ENCODE measurements around the gene SETD9.
A peak's percentile ranks its signal among the peaks of the same experiment; 100 is the strongest.

SETD9 gene, protein sequence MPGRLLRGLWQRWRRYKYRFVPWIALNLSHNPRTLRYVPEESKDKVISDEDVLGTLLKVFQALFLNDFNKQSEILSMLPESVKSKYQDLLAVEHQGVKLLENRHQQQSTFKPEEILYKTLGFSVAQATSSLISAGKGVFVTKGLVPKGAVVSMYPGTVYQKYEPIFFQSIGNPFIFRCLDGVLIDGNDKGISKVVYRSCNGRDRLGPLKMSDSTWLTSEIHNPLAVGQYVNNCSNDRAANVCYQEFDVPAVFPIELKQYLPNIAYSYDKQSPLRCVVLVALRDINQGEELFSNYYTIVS
- 2.5 to 9.6 (median 6.1) reads per million in 18 experiments for total RNA-seq

DNA sequence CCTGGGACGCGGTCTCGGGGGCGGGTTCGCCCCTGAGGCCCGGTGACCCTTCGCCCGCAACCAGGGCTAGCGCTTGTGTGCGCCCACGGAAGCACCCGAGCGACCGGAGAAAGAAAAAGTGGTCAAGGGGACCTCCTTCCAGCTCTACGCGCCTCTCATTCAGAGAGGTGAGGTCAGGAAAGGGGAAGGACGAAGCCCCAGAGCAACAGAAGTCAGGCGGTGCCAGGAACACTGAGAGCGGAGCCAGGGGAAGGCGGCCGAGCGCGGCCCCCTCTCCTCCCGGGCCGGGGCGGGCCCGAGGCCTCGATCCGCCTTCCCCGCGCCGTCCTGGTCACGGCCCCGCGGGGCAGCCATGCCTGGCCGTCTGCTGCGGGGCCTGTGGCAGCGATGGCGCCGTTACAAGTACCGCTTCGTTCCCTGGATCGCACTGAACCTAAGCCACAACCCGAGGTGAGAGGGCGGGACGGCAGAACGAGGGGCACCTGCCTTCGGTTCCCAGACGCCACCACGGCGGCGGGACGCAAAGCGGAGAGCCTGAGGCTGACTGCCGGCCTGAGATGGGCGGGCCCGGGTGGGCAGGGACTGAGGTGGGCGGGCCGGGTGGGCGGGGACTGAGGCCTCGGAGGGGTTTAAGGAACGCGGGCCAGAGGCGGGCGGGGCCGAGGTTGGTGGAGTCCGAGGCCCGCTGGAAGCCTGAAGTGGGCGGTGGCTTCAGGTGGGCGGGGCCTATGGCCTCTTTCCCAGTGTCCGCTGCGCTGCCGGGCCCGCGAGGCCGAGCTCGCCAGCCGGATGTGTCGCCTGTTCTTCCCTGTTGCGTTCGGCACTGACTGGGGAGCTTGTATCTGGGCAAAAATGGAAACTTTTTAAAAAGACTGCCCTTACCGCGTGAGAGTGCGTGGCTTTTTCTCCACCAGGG is at the start of gene SETD9:
TSS of gene SETD9 (plus strand) at position 303 of the 916 bp plus-strand sequence. CDS start at position 353, 50 bp downstream.
- peak; percentile 98 to 99 for DNase-seq

DNA sequence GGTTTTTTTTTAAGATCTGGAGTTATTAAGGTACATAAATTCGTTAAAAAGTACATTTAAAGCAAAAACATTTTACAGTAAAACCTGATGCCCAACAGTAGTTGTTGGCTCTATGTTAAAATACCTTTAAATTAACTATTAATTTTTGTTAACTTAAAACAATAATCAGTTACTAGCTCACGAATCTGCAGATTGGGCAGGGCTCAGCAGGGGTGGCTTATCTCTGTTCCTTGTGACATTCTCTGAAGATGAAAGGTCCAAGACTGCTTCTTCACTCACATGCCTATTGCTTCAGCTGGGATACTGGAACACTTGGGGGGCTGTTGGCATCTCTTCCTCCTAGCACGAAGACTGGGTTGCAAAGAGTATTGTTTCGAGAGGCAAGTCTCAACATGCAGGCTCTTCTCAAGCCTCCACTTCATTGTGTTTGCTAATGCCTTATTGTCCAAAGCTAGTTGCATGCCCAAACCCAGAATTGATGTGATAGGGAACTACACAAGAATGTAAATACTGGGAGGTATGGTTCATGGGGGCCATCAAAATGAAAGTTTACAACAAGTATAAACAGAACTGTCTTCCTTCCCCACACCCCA is 47.4 kb upstream of the SETD9 start:
- no peak for DNase-seq

DNA sequence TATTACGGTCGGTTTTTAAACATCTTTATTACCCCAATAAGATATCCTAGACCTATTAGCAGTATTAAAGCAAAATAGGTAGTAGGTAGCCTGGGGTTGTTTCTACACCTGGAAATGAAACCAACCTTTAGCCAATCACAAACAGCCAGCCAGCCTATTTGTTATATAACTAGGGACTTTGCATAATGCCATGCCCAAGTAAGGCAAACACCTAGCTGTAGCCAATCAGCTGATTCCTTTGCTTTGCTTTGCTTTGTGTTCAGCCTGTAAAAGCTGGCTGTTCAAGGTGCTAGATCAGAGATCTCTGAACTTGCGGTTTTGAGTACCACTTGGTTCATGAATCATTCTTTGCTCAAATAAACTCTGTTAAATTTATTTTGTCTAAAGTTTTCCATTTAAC is 46.5 kb upstream of the SETD9 start:
- no peak for DNase-seq

DNA sequence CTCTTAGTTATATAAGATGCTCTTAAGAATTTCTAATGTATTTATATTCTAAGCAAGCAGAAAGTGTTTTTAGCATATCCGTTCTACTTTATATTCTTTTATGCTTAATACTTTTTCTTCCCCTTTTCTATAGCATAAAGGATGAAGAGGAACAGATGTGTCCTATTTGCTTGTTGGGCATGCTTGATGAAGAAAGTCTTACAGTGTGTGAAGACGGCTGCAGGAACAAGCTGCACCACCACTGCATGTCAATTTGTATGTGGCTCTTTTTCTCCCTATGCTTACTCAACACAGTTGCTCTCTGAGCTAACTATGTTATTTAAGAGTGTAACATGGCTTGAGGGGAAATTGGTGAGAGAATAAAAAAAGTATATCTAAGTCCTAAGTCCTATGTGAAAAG is 37.6 kb upstream of the SETD9 start:
- no peak for DNase-seq

DNA sequence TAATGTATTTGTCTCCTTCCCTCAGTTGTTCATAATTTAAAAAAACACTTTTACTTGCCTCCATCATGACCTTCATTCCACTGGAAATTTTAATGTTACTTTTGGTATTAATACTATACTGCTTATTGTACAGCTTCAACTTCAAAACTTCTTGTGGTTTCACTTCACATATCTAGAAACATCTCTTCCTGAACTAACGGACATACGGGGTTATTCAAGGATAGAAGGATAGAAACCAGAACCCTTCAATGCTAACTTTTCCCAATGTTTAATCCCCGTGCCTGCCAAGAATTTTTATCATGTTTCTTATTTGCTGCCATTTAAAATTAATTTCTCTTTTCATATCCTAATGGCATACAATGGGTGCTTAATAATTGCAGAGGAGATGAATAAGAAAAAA is 36.3 kb upstream of the SETD9 start:
- no peak for DNase-seq

DNA sequence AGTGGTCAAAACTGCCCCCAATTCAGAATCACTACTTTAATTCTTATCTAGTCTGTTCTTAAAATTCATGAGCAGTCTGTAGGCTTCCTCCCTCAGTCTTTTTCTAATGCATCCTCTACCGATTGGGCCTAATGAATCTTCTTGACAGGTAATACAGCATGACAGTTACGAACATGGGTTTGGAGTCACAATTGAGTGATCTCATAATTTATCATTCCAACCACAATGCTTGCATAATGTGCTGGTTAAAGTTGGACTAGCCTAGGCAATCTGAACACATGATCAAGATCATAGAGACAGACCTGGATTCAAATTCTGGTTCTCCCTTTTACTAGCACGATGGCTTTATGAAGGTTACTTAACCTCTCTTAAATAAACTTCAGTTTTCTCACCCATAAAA is 33.1 kb upstream of the SETD9 start:
- DNase-seq = peak; percentile 56 to 69

DNA sequence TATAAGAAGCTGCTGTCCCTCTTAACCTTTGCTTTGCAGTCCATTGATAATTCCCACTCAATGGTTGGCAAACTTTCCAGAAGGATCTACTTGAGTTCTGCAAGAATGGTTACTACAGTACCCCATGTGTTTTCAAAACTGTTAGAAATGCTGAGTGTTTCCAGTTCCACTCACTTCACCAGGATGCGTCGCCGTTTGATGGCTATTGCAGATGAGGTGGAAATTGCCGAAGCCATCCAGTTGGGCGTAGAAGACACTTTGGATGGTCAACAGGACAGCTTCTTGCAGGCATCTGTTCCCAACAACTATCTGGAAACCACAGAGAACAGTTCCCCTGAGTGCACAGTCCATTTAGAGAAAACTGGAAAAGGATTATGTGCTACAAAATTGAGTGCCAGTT is 27.8 kb upstream of the SETD9 start:
- no peak for DNase-seq

DNA sequence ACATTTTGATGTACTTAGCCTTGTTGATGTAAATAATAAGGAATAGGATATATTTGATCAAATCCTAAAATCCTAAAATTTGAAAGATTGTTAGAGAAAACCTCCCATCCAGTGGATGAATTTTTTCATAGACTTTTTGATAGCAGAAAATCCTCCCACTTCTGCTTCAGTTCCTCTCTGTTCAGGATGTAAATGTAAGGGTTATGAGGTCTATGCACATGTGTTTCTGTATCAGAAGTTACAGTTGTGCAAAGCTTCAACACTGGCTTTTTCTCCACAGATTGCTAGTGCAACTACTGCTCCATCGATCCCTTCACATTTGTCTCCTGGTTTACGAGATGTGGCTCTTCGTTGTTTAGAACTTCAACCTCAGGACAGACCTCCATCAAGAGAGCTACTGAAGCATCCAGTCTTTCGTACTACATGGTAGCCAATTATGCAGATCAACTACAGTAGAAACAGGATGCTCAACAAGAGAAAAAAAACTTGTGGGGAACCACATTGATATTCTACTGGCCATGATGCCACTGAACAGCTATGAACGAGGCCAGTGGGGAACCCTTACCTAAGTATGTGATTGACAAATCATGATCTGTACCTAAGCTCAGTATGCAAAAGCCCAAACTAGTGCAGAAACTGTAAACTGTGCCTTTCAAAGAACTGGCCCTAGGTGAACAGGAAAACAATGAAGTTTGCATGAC is 16.0 kb upstream of the SETD9 start:
- no peak for DNase-seq

DNA sequence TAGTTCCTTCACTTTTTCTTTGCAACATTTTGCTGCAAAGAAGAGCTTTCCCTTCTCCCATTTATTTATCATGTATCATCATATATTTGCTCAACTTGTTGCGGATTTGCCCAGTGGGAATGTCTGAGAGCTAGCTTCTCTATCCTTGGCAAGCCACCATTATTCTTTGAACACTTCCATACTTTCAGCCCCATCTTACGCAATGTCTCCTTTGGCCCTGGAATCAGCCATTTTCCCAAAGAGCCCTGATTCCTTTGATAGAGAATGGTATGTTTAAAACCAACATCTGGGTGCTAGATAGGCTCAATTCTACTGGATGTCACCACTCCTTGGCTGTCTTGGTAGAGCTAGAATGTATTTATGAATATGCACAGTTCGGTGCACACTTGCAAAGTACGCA is 12.6 kb upstream of the SETD9 start:
- DNase-seq = no peak

DNA sequence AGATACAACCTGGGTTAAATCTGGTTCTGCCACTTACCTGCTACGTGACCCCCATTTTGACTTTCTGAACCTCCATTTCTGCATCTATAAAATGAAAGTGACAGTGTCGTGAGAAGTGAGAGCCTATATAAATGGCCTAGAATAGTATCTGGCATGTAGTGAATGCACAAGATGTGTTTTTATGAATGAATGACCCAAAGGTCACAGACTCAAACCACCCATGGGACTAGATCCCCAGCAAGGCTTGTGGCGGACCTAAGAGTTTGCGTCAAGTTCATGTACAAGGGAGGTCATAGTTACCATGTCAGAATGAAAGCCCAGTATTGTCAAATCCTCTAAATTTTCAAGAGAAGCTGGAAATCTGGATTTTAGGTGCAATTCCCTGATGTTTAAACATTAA is 11.2 kb upstream of the SETD9 start:
- DNase-seq = no peak

DNA sequence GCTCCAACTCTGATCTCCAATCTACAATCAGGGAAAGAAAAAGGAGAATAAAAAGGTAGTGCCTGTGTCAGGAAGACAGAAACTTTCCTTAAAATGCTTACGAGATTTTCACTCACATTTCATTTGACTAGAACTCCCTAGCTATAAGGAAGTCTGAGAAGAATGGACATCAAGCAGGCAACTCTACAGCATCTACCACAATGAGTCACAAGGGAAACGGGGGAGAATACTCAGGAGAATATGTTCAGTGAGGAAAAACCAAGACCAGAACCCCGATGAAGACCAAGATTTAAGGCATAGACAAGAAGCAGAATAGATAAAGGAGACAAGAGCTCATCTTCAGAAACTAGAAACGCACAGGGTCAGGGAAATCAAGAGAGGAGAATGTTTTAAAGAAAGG is 9.0 kb upstream of the SETD9 start:
- peak; percentile 11 to 32 for DNase-seq

DNA sequence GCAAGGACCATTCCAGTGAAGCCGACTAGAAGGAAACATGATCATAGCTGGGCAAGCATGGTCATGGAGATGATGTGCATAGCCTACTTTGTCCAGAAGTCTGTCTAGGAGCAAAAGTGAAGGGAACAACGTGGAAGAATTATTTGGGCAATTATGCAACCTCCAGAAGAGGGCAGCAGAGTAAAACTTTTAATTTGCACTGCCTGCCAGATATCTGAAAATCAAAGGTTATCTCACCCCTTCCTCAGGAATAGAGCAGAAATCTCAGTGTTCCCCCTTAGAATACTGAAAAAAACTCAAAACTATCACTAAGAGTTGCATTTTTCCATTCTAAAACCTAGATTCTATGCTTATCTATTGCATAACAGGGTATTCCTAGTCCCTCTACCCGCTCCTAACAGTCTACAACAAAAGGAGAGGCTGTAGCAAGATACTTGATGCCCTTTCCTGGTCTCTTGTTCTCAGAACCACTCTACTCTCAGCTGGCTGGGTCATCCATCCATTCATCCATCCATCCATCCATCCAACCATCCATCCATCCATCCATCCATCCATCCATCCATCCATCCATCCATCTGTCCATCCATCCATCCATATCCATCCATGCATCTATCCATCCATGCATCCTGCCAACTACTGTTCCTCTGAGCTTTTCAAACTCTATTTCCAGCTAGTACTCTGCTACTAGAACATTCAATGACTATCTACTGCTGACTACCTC is 8.4 kb upstream of the SETD9 start:
- DNase-seq = peak; percentile 45 to 67

DNA sequence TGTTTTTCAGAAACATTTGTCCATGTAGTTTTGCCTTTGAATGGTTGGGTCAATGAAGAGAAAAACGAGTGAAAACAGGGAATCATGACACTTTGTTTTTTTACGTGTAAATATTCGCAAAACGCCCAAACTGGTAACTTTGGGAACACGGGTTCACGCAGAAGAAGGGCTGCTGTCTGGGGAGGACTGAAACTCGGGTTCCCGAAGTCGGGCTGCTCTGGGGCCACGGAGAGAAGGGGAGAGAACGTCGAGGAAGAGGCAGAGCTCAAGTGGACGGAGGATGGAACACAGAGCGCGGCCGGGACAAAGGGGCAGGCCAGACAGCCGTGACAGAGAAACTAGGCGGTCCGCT is 478 bp upstream of the SETD9 start:
- no peak for DNase-seq

DNA sequence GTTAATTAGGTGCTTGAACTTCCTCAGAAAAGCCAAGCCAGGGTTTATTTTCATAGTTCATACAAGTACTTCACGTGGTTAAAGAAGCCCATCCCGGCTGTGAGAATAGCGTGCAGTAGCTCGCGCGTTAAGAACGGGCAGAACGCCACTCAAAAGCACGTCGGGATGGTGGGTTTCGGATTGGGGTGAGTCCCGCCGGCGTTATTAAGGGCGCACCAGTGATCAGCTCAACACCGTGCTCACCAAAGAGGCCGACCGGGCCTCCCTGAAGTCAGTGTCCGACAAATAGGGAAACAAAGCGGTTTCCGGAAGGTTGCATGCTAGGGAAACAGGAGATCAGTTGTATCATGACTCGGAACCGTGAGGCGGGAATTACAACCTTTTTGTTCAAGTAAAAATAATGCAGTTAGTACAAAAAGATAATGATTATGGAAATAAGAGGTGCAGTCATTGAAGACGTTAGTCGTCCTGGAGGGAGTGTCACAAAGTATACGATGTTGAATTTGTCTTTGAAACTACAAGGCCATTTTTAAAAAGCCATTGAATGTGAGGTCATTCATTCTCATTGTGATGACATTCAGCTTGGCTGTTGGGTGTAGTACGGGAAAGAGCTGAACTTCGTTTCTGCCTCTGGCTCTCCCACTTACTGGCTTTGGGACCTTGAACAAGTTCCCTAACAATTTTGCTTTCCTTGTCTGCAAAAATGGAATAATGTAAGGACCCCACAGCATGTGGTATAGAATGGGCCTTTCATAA is 992 bp downstream of the SETD9 start:
- DNase-seq = peak; percentile 73 to 79

DNA sequence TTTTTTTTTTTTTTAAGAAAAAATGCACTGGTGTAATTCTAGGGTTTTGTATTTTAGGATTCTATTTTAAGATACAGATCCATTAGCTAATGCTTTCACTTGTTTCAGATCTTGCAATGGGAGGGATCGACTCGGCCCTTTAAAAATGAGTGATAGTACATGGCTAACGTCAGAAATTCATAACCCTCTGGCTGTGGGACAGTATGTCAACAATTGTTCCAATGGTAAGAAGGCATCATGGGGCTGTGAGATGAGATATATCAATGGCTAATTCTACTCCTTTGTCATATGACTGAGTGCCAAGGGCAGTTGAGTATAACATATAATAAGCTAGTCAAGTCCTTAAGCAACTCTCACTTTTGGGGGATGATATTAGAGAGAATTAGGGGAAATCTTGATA is 4.4 kb downstream of the SETD9 start:
- no peak for DNase-seq

DNA sequence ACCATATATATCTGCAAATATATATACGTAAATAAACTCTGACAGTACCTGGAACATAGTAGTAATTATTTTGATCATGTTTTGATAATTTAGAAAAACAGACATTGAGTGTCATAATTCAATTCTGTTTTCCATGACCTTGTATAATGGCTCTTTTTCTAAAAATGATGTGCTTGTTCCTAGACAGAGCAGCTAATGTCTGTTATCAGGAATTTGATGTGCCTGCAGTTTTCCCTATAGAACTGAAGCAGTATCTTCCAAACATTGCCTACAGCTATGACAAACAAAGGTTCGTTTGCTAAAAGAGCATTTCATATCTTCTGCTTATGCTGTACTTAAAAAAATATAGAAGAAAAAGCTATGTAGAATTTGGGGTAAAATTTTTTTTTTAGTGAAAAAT is 5.3 kb downstream of the SETD9 start:
- DNase-seq = no peak

DNA sequence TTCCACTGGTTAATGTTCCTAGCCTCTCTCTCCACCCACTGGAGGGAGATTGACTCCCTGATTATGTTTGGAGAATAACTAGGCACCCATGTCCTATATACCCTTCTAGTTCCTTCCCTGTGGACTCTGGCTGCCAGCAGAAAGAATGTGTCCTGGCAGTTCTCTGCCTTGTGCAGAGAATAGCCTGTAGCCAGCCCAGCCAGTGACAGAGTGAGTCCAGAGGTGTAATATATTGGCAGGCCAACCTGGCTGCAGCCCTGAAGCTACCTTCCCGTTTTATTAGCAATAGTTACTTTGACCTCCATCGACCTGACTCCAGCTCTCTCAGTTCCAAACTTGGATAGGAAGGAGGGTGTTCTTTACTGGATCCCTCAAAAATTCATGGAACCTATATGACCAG is 8.1 kb downstream of the SETD9 start:
- DNase-seq = no peak

DNA sequence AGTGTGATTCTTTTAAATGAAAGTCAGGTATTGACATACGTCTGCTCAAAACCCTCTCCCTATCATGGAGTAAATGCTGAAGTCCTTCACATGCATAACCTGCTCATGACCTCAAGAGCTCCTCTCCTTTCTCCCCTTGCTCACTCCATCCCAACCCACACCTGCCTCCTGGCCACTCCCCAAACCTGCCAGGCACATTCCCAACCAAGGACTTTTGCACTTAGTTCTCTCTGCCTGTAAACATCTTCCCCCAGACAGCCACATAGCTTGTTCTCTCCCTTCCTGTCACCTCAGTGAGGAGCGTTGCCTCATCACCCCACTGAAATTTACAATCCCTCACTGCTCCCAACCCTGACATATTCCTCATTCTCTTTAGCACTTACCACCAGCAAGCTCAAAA is 8.7 kb downstream of the SETD9 start:
- no peak for DNase-seq

DNA sequence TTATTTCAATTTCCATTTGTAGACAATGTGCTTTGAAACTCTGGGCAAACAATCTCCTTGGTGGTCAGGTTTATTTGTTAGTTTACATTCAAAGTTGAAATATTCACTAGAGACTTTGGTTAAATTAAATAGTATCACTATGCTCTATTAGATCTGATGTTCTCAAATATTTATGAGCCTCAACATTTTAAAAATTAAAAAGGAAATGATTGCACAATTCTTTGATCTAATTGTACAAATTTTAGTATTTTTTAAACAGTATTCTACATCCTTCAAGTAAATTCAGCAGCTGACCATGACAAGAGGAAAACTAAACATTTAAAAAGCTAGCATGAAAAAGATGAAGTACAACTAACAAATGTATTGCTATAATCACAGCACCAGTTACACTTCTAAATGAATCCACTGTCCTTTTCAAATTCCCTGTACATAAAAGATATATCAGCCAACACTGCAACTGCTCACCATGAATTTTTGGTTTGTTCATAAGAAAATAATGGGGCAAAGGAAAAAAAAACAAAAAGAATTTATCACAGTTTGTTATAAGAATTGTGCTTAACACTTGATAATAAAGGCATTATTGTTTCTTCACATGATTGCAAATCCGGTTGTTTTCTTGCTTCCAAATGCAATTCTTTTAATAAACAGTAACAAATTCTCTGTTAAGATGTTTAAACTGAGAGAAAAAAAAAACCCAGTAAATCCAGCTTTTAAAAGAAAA is 10.7 kb downstream of the SETD9 start:
- no peak for DNase-seq

DNA sequence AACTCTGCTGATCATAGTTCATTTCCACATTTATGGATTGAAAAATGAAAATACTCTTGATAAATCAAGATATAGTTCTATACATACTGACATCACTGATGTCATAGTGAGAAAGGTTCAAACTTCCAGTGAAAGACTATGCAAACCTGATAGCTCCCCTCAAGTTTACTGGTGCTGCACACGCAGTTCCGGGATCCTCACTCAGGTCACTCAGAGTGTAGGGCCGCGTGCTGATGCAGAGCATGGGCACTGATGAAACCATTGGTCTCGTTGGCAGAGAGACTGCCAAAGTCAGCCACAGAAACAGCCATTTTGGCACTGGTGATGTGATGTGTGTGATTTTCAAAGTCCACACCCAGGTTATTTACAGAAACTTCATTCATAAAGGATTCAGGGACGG is 13.5 kb downstream of the SETD9 start:
- DNase-seq = no peak

DNA sequence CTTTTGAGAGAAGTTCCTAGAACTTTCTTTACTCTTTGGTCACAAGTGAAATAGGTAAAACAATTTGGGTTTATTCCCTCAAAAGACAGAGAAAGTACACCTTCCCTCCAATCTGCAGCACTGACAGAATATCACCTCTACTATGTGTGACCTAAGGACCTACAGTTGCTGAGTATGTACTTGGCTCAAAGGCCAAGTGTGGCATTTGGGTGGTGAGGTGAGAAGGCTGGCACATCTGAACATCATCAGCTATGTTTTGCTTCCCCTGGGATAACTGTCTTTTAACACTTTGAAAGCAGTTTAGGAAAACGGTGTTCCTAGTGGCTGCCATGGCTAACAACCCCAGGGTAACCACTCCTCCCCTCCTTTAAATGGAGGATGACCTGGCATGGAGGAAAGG is 24.9 kb downstream of the SETD9 start:
- no peak for DNase-seq

All from inflammatory macrophage (primary cell).